ENCODE data around the gene GNG7. TPM values are rescaled to one million over a fixed set of nuclear protein-coding genes. Genes with fewer than 3 reads are reported as not detected.

GNG7 gene
- total and polyA plus RNA-seq, 12 donors, result 0.83 to 16.5 (median 7.8) TPM

DNA sequence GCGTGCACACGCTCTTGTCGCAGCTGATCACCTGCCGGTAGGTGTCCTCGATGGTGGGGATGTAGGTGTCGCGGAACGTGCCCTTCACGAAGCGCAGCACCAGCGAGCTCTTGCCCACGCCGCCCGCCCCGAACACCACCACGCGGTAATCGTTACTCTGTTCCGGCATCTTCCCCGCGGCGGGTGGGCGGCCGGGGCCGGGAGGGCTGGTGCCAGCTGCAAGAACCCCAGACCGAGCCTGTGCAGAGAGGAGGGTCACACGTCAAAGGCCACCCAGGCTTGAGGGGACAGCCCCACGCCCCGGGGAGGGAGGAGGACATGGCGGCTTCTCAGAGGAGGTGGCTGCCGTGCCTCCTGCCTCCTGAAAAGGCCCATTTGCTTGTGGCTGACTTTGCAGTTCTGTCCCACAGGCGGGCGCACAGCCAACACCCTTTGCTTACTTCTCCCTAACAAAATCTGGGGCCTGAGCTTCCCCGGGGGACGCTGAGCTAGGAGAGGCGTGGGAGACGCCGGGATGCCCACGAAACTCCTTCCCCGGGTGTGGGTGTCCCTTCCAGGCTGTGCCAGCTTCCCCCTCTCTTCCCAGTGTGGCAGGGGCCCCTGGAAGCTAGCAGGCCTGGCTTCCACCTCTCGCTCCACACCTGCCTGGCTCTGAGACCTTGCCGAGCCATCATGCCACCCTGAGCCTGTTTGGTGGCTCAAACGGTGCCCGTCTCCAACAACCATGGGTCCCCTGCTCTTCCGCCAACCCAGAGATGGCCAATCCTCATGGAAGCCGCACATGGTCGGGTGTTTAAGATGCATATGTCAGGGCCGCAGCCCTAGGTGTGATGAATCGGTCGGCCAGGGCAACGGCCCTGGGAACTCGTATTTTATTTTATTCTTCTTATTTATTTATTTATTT lies 15.4 kb upstream of the GNG7 start:
- Histone ChIP-seq H3K27me3 (no peaks in the 10 kb centered on the region), H3K27ac (no peak overlapping the region), H3K36me3 (replicated peaks in 1 of 2) (no peaks in the 10 kb centered on the region), H3K9me3 (replicated peaks in 1 of 3) (no peaks in the 10 kb centered on the region), H3K4me3 (no peak overlapping the region), H3K4me1 (replicated peaks in 1 of 2) (peaks cover 3 to 15% of the 10 kb centered on the region in 2 donors)
- no peak for TF ChIP-seq POLR2A (IDR thresholded peaks at IDR 0.05)
- TF ChIP-seq, protein P1, sequence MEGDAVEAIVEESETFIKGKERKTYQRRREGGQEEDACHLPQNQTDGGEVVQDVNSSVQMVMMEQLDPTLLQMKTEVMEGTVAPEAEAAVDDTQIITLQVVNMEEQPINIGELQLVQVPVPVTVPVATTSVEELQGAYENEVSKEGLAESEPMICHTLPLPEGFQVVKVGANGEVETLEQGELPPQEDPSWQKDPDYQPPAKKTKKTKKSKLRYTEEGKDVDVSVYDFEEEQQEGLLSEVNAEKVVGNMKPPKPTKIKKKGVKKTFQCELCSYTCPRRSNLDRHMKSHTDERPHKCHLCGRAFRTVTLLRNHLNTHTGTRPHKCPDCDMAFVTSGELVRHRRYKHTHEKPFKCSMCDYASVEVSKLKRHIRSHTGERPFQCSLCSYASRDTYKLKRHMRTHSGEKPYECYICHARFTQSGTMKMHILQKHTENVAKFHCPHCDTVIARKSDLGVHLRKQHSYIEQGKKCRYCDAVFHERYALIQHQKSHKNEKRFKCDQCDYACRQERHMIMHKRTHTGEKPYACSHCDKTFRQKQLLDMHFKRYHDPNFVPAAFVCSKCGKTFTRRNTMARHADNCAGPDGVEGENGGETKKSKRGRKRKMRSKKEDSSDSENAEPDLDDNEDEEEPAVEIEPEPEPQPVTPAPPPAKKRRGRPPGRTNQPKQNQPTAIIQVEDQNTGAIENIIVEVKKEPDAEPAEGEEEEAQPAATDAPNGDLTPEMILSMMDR (IDR thresholded peaks at IDR 0.05), result no peak
- WGBS, 4 donors, result 84 to 90% (median 88%) methylated on average over 27 to 52 of the region's 52 CpGs
- peak in 1 of 7 donors; percentile 16 for DNase-seq
- intact Hi-C loops (cut with DNase I), result no loop called here

DNA sequence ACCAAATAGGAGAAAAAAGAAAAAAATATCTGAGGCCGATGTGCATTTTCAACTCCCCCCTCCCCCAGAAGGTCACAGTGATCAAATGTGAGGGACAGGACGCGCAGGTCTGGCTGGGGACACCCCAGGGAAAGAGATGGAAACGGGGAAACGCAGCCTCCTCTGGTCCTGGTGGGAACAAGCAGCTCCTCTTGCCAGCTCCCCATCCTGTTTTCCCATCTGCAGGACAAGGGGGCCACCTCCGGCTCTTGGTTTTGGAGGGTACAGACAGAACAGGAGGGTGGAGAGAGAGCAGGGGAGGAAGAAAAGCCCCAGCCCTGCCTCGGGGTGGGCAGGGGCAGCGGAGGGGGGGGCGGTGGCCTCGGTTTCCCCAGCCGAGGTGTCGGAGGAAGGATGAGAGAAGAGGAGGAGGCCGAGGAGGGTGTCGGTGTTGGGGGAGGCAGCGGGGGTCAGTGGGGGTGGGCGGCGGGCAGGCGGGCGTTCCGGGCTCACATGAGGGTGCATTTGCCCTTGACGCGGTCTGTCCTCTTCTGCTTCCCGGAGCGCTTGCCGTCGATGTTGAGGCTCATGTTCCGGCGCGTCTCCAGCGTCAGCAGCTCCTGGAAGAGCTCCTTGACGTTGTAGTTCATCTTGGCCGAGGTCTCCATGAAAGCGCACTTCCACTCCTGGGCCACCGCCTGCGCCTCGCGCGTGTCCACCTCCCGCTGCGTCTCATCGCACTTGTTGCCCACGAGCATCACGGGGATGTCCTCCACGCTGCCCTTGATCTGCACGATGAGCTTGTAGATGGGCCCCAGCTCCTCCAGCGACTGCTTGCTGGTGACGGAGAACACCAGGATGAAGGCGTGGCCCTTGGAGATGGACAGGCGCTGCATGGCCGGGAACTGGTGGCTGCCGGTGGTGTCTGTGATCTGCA lies 14.5 kb upstream of the GNG7 start:
- no peaks in the 10 kb centered on the region for H3K36me3 ChIP-seq (replicated peaks in 1 of 2)
- H3K27ac ChIP-seq, result no peak overlapping the region
- intact Hi-C loops (cut with DNase I), result no loop called here
- TF ChIP-seq, protein P1 (IDR thresholded peaks at IDR 0.05), result no peak
- TF ChIP-seq POLR2A (IDR thresholded peaks at IDR 0.05), result no peak
- H3K27me3 ChIP-seq, result no peaks in the 10 kb centered on the region
- 91 to 92% (median 91%) methylated on average over 46 to 51 of the region's 51 CpGs for WGBS, 4 donors
- H3K4me1 ChIP-seq (replicated peaks in 1 of 2), result peaks cover 0 to 11% of the 10 kb centered on the region in 2 donors
- H3K4me3 ChIP-seq, result no peak overlapping the region
- DNase-seq, result no peak
- H3K9me3 ChIP-seq (replicated peaks in 1 of 3), result no peaks in the 10 kb centered on the region

DNA sequence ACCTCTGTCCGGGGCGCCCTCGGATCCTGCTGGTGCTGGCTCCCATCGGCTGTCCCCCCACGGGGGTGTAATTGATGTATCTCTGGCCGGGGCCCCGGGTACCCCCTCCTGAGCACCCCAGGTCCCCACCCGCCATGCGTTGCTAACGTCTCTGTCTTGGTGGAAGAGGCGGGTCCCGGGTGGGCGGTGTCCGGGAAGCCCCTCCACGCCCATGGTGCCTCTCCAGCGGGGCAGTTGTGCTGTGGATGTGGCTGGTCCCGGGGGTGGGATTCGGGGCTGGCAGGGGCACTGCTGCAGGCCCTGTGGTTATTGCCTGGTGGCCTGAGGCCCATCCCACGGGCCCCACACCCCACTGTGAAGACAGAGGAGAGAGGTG lies 13.8 kb upstream of the GNG7 start:
- H3K27me3 ChIP-seq, result no peaks in the 10 kb centered on the region
- H3K9me3 ChIP-seq (replicated peaks in 1 of 3), result no peaks in the 10 kb centered on the region
- H3K27ac ChIP-seq, result no peak overlapping the region
- H3K36me3 ChIP-seq (replicated peaks in 1 of 2), result no peaks in the 10 kb centered on the region
- WGBS, 4 donors, result 65 to 89% (median 79%) methylated on average over 2 to 19 of the region's 19 CpGs
- no peak for DNase-seq
- H3K4me1 ChIP-seq (replicated peaks in 1 of 2), result peaks cover 0 to 11% of the 10 kb centered on the region in 2 donors
- TF ChIP-seq, protein P1 (IDR thresholded peaks at IDR 0.05), result no peak
- TF ChIP-seq POLR2A (IDR thresholded peaks at IDR 0.05), result no peak
- H3K4me3 ChIP-seq, result no peak overlapping the region
- intact Hi-C loops (cut with DNase I), result no loop called here

Measured in adrenal gland (tissue), 12 donors.